Raji (cell line): ENCODE measurements around the gene SMARCA2.

Experiments
- POLR2A ChIP-seq: IDR thresholded peaks from 2 replicates; pipeline ENCODE4 v1.6.1; 2011; ENCODE audit warnings: low read depth, low read length, control low read depth; ENCODE audit not compliant: insufficient read depth

Gene SMARCA2

DNA sequence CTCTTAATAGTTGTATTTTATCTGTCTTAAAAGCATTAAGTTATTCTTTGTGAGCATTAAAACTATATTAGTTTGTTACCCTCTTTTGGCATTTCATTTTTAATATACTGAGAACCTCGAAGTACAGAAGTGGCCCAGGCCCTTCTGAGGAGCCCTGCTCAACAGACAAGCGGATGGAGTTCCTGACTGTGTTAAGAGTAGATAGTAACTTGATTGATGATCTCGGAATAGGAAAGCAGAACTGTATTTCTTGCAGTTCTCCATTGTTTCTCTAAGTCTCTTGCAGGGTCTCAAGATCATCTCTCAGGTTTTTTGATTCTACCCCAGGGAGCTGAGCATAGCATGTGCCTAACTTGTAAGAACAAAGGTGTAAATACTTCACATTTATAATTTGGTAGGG, 139.6 kb downstream of the SMARCA2 start:
- TF ChIP-seq POLR2A = no peak

DNA sequence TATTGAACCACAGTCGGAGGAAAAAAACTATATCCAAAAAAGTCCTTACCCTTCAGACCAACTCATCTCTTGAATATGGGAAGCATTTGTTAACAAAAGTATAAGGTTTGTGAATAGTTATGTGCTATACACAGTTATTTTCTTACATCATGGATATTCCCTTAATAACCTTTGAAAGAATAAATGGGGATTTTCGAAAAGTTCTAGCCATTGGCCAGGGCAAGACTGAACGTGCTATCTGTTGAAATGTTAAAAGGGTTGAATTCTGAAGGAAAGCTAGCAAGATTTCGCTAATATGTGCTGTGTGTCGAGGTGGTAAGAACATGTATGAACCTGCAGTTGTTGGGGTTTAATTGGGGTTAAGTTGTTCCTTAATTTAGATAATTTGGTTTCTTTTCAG, 140.8 kb downstream of the SMARCA2 start:
- TF ChIP-seq POLR2A = no peak

DNA sequence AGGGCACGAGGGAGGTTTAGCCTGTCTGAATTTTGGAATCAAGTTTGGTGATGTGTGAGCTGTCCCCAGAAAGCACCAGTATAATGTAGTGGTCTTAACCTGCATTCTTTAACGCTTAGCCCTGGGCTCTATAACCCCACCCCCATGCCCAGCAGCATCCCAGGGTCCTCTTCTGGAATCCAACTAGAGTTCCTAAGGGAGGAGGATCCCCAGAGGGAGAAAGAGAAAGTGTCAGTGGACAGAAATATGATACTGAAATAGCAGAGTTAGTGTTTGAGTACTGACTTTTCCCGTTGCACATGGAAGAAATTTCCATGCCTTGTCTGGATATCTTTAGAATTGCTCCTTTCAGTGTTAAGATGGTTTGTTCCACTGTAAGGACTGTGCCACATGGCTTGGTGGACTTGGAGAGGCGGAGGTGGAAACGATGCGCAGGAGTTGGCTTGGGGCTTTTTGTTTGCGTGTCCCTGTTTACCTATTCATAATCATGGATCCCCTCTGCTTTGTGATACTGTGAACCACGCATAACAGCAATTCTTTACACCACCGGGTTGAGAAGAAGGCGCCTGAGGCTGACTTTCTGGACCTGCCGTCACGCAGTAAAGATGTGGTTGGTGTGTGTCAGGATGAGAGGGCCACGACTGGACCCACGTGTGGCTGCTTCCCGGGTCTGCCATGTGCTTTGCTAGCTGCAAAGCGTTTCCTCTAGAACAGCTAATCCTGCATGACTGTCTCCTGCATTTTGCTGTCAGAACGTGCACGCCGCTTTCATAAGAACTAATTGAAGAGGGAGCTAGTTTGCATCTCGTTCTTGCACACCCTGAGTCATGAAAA, 142.3 kb downstream of the SMARCA2 start:
- peak; percentile 60; the same call in 1 of the 2 replicates for TF ChIP-seq POLR2A

DNA sequence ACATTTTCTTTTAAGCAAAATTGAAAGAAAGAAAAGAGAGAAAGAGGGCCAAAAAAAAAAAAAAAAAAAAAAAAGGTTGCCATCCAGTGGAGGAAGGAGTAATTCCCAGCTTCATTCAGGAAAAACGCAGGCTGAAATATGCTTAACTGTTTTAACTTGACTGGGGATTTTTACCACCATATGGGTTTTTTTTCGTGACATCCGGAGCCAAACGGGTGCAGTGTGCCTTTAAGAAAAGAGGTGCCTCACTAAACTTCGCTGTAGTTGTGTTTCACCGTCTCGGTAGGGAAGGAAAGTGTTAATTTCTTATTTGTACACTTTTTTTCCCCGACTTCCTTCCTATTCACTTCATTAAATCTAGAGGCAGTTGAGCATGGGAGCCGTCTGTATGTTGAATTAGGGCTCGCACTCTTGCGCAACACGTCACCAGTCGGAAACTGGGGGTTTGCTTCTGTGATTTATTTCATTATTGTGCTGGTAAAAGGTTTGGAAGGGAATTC, 143.0 kb downstream of the SMARCA2 start:
- TF ChIP-seq POLR2A = peak; percentile 55

DNA sequence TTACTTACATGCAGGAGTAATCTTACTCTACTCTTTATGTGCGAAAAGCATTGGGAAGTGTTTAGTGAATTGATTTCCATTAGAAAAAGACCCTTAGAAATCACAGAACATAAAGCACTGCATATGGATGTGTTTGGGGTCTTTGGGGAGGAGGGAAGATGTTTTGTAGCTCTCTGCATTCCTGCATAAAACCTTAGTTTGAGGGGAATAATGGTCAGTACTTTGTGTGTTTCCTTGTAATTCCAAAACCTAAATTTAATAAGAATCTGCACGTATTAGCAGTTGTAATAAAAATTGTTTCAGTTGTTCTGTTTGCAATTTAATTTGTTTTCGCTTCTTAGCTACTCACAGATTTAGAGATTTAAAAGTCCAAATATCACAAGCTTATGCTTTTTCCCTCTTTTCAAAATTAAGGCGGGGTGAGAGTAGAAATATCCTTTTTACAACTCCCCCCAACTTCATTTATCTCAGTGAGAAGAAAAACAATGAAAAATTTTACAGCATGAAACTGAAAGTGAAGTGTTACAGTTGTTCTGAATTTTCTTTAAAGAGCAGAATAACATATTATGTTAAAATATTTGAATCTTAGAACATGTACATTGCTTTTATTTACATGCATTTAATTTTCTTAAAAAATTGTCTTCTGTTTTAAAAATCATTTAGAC, 143.8 kb downstream of the SMARCA2 start:
- no peak for TF ChIP-seq POLR2A

DNA sequence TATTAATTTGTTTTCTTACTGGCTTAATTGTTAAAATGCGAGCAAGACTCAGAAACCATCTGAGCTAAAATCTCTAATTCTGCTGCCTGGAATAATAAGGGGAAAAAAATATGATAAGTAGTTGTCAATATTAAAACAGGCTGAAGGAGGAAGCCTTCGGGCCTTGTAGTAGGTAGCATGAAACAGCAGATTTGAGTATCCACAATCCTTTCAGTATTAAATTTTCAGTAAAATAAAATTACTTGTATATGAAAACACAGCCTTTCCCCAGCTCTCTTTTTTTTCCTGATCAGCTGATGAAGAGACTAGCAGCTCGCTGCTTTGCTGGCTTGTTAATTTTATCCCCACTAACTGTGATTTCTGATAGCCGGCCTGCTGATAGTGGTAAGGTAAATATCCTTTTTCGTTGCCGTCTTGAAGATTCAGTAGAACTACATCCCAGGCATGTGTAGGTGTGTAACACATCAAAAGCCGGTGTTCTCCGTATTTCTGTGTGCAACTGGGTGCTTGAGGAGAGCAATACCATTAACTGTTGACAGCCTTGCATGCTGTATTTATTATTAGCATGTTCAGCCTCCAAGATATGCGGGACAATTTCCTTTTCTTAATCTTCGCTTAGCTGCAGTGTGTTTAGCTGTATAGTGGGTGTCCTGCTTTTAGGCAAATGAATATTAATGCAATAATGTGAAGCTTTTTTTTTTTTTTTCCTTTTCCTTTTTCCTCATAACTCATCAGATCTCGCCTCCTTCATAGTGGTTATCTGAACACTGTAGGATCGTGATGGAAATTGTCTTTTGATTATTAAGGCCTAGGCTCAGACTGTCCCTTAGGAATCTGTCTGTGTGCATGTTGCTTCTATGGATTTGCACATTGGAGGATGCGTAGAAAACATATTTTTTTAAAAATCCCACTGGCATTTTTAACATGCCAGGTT, 144.6 kb downstream of the SMARCA2 start:
- no peak for TF ChIP-seq POLR2A

DNA sequence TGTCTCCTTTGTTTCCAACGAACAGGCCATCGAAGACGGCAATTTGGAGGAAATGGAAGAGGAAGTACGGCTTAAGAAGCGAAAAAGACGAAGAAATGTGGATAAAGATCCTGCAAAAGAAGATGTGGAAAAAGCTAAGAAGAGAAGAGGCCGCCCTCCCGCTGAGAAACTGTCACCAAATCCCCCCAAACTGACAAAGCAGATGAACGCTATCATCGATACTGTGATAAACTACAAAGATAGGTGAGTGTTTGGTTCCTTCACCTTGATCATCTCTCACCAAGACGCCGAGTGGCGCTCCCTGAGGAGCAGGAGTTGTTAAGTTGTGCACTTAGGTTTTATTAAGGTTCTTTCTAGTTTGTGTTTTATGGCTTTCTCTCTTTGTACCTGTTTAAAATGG, 146.5 kb downstream of the SMARCA2 start:
- no peak for TF ChIP-seq POLR2A

DNA sequence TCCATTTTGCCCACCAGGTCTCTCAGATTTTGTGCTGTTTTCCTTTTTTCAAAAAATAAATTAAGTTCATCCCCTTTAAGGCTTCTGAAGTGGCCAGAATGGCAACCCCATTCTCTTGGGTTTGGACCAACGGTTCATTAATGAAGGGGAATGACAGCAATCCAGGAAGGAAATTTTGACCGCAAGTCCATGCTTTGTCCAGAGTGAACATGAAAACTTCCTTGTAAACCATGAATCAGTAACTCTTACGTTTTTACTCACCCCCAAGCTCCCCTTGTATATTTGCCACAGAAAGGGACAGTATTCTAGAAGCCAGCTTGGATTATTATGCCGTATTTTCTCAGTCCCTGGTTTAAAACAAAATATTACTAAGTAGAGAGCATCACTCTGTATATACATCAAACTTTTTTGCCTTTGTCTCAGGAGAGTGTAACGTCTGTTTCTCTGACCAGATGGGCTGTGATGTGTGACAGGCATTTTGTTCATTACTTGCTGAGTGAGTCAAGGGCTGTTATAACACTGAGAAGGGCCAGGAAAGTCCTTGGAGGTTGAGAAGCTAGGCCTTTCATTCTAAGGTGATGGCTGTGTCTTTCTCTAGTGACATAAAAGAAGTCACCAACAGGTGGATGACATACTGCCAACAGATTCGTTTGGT, 148.2 kb downstream of the SMARCA2 start:
- TF ChIP-seq POLR2A = no peak

DNA sequence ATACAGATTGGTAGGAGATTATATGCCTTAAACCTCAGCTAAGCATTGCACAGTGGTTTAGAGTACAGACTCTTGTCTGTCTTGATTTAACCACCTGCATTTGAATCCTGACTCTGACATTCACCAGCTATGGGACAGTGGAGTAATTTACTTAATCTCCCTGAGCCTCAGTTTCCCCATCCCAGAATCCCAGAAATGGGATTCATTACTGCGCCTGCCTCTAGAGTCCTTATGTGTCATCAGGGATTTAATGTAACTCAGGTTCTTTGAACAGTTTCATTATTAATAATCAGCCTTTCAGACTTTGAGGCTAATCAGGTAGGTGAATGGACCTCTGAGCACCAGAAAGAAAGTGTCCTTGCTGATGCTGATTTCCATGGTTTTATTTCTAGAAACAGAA, 149.1 kb downstream of the SMARCA2 start:
- TF ChIP-seq POLR2A = no peak

DNA sequence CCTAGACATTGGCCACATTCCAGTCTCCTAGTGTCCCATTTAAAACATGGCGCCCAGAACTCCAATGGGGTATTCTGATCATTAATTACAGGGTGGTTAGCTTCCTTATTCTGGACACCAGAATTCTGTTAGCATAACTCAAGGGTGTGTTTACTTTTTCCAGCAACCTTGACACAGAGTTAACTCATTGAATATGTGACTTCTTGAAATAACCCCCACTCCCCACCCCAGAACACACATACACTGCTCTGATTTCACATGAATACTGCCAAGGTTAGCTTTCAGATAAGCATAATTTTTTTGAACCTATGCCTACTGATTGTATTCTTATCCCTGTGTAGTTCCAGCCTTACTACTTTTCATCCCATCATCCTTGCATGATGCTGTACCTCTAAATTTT, 151.1 kb downstream of the SMARCA2 start:
- no peak for TF ChIP-seq POLR2A

DNA sequence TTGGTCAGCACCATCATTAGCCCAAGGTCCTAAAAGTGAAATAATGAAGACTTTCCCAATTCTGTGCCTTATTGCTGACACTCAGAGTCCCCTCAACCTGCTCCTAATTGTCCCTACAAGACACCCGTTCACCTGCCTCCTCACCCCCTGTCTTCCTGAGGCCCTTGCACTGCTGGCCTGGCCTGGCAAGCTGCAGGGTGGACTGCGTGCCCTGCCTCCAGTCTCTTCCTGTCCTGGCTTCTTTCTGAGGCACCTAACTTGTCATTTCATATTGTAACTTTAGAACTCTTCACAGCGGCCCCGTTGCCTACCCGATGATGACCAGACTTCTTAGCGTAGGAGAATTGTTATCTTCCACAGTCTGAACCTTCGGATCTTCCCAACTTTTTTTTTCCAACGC, 153.9 kb downstream of the SMARCA2 start:
- no peak for TF ChIP-seq POLR2A

DNA sequence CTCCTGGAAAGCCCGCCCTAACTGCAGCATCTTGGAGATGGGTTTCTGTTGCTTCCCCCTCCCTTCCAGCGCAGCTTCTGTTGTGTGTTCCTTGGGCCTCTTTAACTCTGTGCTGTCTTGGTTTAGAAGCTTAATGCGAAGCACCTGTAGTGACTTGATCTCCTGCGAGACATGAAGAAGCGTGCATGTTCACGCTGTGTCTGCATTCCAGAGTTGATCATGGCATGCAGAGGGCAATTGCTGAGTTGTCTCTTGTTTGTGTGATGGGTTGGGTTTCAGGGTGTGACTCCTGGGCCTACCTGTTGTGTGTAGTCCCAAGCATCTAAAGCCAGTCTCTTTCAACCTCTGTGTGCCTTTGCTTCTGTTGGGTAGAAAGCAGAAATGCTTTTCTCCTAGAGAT, 155.6 kb downstream of the SMARCA2 start:
- no peak for TF ChIP-seq POLR2A

DNA sequence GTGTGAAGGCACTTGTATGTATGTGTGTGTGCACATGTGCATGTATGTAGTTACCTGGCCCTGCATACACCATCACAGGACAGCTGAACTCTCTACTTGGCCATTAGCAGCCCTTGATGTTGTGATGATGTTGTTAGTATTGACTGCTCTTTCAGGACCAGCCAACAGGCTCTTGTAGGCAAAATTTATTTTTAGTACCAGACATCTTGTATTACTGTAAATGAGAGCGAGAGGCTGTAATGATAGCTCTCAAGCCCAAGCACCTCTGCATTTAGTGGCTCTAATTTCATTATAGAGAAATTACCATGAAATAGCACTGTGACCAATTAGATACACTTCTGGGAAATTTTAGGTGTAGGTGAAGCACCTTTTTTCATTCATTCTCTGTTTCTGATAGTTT, 158.0 kb downstream of the SMARCA2 start:
- TF ChIP-seq POLR2A = no peak

DNA sequence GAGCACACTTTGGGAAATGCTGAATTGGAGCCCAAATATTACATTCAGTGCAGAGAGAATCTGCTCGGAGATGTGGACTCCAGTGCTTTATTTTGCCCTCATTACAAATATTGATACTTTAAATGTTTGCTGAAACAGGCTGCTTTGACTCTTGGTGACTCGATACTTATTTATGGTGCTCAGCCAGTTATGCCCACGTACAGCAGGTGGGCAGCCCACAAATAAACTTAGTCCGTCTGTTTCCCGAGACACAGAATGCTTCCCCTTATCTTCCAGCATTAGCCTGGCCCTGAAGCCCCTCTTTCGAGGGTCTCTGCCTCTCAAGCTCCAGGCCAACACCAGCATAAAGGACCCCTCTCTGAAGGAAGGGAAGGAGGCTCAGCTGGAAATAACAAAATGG, 158.7 kb downstream of the SMARCA2 start:
- TF ChIP-seq POLR2A = no peak

DNA sequence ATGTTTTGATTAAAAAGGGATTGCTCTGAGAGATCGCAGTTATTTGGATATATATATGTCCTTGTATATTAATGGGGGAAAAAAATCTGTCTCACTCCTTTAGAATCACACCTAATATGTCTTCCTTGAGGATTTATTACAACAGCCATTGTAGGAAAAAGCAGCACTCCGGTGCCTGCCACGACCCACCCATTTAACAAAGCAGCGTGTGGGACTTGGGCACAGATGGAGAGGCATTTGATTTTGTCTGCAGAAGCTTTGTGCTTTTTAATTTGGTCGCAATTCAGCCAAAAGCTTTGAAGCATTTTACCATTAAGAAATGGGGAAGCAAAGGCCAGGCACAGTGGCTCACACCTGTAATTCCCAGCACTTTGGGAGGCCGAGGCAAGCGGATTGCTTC, 159.2 kb downstream of the SMARCA2 start:
- no peak for TF ChIP-seq POLR2A
